MM.1S (cell line): ENCODE data around the gene LPIN1.

Experiments
- EZH2 ChIP-seq: fragments of 300-600 bp; sonication (generic); optimal IDR thresholded peaks from 2 replicates; pipeline ENCODE3; 2017; ENCODE audit warnings: low read depth, mild to moderate bottlenecking, antibody characterized with exemption, low read length, mixed read lengths
- TF ChIP-seq, protein P1 (sequence below): fragments of 300-600 bp; sonication (generic); IDR thresholded peaks from 2 replicates; pipeline ENCODE4 v1.5.1; 2016; ENCODE audit warnings: antibody characterized with exemption, low read length, mixed read lengths

DNA sequence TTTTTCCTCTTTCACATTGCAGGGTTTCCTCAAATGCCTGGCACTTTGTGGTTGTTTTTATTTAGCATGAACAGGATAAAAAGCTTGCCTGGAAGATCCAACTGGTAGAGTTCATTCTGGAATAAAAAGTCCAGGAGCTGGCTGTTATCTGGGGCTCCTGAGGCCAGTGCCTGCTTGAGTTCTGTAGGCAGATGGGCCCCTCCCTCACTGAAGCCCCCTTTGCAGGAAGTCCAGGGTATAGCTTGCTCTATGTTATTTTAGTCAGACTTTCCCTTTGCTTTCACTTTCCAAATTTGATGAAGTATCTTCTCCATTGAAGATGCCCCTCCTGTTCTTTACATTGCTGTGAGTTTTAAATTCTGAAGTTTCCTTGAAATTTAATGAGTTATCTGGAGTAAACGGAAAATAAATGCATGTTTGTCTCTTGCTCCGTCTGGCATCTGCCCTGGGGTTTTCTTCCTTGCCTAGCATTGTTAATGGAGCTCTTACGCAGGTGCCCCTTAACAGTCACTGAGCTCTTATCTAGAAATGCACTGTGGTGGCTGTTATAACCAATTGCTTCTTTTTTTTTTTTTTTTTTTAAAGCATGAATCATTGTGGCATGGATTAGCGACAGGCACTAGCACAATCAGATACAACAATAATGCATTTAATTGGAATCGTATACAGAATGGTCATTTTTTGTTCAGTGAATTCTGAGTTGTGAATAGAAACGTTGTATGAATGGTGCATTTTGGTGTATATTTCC is 27.0 kb upstream of the LPIN1 start:
- TF ChIP-seq, protein P1, sequence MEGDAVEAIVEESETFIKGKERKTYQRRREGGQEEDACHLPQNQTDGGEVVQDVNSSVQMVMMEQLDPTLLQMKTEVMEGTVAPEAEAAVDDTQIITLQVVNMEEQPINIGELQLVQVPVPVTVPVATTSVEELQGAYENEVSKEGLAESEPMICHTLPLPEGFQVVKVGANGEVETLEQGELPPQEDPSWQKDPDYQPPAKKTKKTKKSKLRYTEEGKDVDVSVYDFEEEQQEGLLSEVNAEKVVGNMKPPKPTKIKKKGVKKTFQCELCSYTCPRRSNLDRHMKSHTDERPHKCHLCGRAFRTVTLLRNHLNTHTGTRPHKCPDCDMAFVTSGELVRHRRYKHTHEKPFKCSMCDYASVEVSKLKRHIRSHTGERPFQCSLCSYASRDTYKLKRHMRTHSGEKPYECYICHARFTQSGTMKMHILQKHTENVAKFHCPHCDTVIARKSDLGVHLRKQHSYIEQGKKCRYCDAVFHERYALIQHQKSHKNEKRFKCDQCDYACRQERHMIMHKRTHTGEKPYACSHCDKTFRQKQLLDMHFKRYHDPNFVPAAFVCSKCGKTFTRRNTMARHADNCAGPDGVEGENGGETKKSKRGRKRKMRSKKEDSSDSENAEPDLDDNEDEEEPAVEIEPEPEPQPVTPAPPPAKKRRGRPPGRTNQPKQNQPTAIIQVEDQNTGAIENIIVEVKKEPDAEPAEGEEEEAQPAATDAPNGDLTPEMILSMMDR = no peak
- no peak for TF ChIP-seq EZH2
